Lower leg skin (tissue), 3 donors: ENCODE measurements around the gene FBXO41.

Experiments
- CTCF ChIP-seq, 3 donors: fragments of 450-650 bp; IDR thresholded peaks; one replicate each; pipeline ENCODE4 v1.5.1; 2016; ENCODE audit warnings: antibody characterized with exemption in 3 of 3, mild to moderate bottlenecking in 3 of 3, moderate library complexity in 2 of 3
- POLR2A ChIP-seq, 2 donors: fragments of 450-650 bp; IDR thresholded peaks; one replicate each; pipeline ENCODE4 v1.6.1; 2016 to 2017; ENCODE audit warnings: antibody characterized with exemption in 2 of 2, mild to moderate bottlenecking in 1 of 2, moderate library complexity in 1 of 2

DNA sequence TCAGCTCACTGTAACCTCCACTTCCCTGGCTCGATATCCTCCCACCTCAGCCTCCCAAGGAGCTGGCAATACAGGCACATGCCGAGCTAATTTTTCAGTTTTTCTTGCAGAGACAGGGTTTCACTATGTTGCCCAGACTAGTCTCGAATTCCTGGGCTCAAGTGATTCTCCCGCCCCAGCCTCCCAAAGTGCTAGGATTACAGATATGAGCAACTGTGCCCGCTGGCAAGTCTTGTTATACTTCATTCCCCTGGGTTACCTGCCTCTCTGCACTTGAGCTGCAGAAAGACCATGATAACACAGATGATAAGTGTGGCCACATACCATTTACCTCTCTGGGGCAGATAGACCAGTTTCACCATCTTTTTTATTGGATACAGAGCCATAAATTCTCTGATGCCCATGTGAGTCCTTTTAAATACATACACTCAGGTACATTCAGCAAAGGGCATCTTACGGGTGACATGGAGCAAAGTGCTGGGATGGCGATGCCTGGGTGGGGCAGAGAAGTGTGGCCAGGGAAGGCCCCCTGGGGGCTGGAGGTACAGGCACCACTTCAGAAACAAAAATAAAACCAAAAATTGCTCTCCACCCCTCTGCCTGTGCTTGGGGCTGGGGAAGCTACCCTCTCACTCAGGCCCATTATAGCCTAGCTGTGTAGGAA, 29.8 kb downstream of the FBXO41 start:
- TF ChIP-seq CTCF (IDR thresholded peaks at IDR 0.05) (no peak), POLR2A (IDR thresholded peaks at IDR 0.05) (no peak)
